HepG2 (cell line): ENCODE results near the gene FGF21. TPM values are rescaled to one million over a fixed set of nuclear protein-coding genes. Genes with fewer than 3 reads are reported as not detected.

Experiments
- HES4 ChIP-seq: sonication (generic); formaldehyde crosslinking; IDR thresholded peaks from 2 replicates; pipeline ENCODE4 v1.9.0; 2021; ENCODE audit warnings: mild to moderate bottlenecking, missing genetic modification reagents, borderline replicate concordance
- HMG20A ChIP-seq: IDR thresholded peaks from 2 replicates; pipeline ENCODE4 v1.6.1; 2016; ENCODE audit warnings: borderline replicate concordance
- NFE2L1 ChIP-seq: sonication (generic); formaldehyde crosslinking; IDR thresholded peaks from 2 replicates; pipeline ENCODE4 v1.4.0; 2020; ENCODE audit warnings: missing genetic modification reagents, mild to moderate bottlenecking, borderline replicate concordance
- NFYB ChIP-seq: sonication (generic); formaldehyde crosslinking; IDR thresholded peaks from 2 replicates; pipeline ENCODE4 v1.4.0; 2020; ENCODE audit warnings: missing genetic modification reagents
- ZIK1 ChIP-seq: sonication (generic); formaldehyde crosslinking; IDR thresholded peaks from 2 replicates; pipeline ENCODE4 v1.5.0; 2020; ENCODE audit warnings: mild to moderate bottlenecking, low read depth, missing genetic modification reagents, borderline replicate concordance
- ZNF329 ChIP-seq: sonication (generic); formaldehyde crosslinking; IDR thresholded peaks from 2 replicates; pipeline ENCODE4 v1.9.0; 2021; ENCODE audit warnings: low read depth, mild to moderate bottlenecking, missing genetic modification reagents
- ZNF335 ChIP-seq: sonication (generic); formaldehyde crosslinking; IDR thresholded peaks from 2 replicates; pipeline ENCODE4 v1.4.0; 2020; ENCODE audit warnings: missing genetic modification reagents
- ZNF766 ChIP-seq: sonication (generic); formaldehyde crosslinking; IDR thresholded peaks from 2 replicates; pipeline ENCODE4 v1.5.0; 2020; ENCODE audit warnings: missing genetic modification reagents, borderline replicate concordance
- polyA plus RNA-seq, 8 experiments: library from polyadenylated mRNA; depleted of rRNA in 3 of 8; stranded (reverse) in 7 of 8; unstranded in 1 of 8; fragments of >200 nt; fragmentation: Illumina TruSeq in 4 of 8; extraction: Trizol in 4 of 8; gene quantifications; 2 replicates each; pipeline versions ENCODE4 v1.2.1 to v1.2.3, GENCODE V29; 2011 to 2016; ENCODE audit warnings: low read depth in 4 of 8, missing spikeins in 1 of 8, mixed read lengths in 1 of 8; ENCODE audit not compliant: insufficient read depth in 1 of 8
- total RNA-seq, 5 experiments: library from RNA; depleted of rRNA; stranded (reverse); fragments of >200 nt; fragmentation: Illumina TruSeq; extraction: Trizol; gene quantifications; 2 replicates each; pipeline ENCODE4 v1.2.3, GENCODE V29; 2016; ENCODE audit warnings: low read depth in 1 of 5
- TF ChIP-seq, protein P1 (sequence below): sonication (generic); formaldehyde crosslinking; IDR thresholded peaks from 2 replicates; pipeline ENCODE4 v1.5.1; 2020; ENCODE audit warnings: mild to moderate bottlenecking, missing genetic modification reagents, moderate library complexity
- TF ChIP-seq, protein P2 (sequence below): sonication (generic); formaldehyde crosslinking; IDR thresholded peaks from 2 replicates; pipeline ENCODE4 v1.5.0; 2020; ENCODE audit warnings: mild to moderate bottlenecking, missing genetic modification reagents
- TF ChIP-seq, protein P3 (sequence below): IDR thresholded peaks from 2 replicates; pipeline ENCODE4 v1.6.1; 2016; ENCODE audit warnings: missing compliant biosample characterization, missing genetic modification reagents, borderline replicate concordance
- TF ChIP-seq, protein P4 (sequence below): sonication (generic); formaldehyde crosslinking; IDR thresholded peaks from 2 replicates; pipeline ENCODE4 v1.4.0; 2020; ENCODE audit warnings: missing genetic modification reagents, borderline replicate concordance
- TF ChIP-seq, protein P5 (sequence below): sonication (generic); formaldehyde crosslinking; IDR thresholded peaks from 2 replicates; pipeline ENCODE4 v1.5.0; 2020; ENCODE audit warnings: mild to moderate bottlenecking, missing genetic modification reagents, borderline replicate concordance

FGF21 gene
- total and polyA plus RNA-seq, 2 of the 13 experiments (the other 11 are each of a cell fraction or from before 2014, with no cell fraction given) = 0.17 TPM; not detected in 1

DNA sequence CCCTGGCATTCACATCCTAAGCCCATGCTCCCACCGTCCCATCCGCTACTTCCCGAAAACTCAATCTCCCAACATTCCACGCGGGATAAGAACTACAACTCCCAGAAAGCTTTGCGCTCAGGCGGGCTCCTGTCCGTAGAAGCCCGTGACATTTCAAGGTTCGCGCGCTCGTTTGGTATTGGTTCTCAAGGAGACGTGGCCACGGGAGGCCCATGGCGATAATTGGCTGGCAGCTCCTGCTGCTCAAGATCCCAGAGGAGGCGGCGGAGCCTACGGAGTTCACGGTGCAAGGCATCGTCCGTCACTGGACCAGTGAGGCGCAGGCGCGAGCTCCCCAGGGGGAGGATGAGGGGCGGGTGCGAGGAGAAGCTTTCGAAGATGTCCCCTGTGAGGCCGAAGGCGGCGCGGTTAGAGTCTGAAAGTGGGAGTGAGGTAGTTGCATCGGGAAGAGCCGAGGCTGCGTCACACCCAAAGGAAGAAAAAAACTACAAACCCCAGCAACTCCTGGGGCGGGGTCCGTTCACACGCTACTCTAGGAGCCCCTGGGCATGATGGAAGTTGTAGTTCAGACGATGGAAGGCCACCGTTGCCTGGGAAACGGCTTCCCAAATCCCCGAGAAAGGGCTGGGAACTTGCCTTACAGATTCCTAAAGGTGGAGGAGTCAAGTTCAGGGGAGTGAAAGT lies 34.6 kb upstream of the FGF21 start (continued):
- TF ChIP-seq, protein P1, sequence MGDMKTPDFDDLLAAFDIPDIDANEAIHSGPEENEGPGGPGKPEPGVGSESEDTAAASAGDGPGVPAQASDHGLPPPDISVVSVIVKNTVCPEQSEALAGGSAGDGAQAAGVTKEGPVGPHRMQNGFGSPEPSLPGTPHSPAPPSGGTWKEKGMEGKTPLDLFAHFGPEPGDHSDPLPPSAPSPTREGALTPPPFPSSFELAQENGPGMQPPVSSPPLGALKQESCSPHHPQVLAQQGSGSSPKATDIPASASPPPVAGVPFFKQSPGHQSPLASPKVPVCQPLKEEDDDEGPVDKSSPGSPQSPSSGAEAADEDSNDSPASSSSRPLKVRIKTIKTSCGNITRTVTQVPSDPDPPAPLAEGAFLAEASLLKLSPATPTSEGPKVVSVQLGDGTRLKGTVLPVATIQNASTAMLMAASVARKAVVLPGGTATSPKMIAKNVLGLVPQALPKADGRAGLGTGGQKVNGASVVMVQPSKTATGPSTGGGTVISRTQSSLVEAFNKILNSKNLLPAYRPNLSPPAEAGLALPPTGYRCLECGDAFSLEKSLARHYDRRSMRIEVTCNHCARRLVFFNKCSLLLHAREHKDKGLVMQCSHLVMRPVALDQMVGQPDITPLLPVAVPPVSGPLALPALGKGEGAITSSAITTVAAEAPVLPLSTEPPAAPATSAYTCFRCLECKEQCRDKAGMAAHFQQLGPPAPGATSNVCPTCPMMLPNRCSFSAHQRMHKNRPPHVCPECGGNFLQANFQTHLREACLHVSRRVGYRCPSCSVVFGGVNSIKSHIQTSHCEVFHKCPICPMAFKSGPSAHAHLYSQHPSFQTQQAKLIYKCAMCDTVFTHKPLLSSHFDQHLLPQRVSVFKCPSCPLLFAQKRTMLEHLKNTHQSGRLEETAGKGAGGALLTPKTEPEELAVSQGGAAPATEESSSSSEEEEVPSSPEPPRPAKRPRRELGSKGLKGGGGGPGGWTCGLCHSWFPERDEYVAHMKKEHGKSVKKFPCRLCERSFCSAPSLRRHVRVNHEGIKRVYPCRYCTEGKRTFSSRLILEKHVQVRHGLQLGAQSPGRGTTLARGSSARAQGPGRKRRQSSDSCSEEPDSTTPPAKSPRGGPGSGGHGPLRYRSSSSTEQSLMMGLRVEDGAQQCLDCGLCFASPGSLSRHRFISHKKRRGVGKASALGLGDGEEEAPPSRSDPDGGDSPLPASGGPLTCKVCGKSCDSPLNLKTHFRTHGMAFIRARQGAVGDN (CRISPR knock-in tag) = peak; percentile 79
- TF ChIP-seq ZNF329 (CRISPR knock-in tag) (no peak), HES4 (CRISPR knock-in tag) (no peak), HMG20A (CRISPR knock-in tag) (no peak), ZIK1 (CRISPR knock-in tag) (0 out of 2 replicates have a peak, but pooled peaks have one; percentile 41), ZNF335 (CRISPR knock-in tag) (0 out of 2 replicates have a peak, but pooled peaks have one; percentile 54), NFE2L1 (CRISPR knock-in tag) (no peak), ZNF766 (CRISPR knock-in tag) (no peak), NFYB (CRISPR knock-in tag) (peak; percentile 99)
- TF ChIP-seq, protein P2, sequence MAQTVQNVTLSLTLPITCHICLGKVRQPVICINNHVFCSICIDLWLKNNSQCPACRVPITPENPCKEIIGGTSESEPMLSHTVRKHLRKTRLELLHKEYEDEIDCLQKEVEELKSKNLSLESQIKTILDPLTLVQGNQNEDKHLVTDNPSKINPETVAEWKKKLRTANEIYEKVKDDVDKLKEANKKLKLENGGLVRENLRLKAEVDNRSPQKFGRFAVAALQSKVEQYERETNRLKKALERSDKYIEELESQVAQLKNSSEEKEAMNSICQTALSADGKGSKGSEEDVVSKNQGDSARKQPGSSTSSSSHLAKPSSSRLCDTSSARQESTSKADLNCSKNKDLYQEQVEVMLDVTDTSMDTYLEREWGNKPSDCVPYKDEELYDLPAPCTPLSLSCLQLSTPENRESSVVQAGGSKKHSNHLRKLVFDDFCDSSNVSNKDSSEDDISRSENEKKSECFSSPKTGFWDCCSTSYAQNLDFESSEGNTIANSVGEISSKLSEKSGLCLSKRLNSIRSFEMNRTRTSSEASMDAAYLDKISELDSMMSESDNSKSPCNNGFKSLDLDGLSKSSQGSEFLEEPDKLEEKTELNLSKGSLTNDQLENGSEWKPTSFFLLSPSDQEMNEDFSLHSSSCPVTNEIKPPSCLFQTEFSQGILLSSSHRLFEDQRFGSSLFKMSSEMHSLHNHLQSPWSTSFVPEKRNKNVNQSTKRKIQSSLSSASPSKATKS (CRISPR knock-in tag) = no peak
- TF ChIP-seq, protein P3, sequence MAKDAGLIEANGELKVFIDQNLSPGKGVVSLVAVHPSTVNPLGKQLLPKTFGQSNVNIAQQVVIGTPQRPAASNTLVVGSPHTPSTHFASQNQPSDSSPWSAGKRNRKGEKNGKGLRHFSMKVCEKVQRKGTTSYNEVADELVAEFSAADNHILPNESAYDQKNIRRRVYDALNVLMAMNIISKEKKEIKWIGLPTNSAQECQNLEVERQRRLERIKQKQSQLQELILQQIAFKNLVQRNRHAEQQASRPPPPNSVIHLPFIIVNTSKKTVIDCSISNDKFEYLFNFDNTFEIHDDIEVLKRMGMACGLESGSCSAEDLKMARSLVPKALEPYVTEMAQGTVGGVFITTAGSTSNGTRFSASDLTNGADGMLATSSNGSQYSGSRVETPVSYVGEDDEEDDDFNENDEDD = peak; percentile 100
- TF ChIP-seq, protein P4, sequence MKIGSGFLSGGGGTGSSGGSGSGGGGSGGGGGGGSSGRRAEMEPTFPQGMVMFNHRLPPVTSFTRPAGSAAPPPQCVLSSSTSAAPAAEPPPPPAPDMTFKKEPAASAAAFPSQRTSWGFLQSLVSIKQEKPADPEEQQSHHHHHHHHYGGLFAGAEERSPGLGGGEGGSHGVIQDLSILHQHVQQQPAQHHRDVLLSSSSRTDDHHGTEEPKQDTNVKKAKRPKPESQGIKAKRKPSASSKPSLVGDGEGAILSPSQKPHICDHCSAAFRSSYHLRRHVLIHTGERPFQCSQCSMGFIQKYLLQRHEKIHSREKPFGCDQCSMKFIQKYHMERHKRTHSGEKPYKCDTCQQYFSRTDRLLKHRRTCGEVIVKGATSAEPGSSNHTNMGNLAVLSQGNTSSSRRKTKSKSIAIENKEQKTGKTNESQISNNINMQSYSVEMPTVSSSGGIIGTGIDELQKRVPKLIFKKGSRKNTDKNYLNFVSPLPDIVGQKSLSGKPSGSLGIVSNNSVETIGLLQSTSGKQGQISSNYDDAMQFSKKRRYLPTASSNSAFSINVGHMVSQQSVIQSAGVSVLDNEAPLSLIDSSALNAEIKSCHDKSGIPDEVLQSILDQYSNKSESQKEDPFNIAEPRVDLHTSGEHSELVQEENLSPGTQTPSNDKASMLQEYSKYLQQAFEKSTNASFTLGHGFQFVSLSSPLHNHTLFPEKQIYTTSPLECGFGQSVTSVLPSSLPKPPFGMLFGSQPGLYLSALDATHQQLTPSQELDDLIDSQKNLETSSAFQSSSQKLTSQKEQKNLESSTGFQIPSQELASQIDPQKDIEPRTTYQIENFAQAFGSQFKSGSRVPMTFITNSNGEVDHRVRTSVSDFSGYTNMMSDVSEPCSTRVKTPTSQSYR (CRISPR knock-in tag) = no peak
- TF ChIP-seq, protein P5, sequence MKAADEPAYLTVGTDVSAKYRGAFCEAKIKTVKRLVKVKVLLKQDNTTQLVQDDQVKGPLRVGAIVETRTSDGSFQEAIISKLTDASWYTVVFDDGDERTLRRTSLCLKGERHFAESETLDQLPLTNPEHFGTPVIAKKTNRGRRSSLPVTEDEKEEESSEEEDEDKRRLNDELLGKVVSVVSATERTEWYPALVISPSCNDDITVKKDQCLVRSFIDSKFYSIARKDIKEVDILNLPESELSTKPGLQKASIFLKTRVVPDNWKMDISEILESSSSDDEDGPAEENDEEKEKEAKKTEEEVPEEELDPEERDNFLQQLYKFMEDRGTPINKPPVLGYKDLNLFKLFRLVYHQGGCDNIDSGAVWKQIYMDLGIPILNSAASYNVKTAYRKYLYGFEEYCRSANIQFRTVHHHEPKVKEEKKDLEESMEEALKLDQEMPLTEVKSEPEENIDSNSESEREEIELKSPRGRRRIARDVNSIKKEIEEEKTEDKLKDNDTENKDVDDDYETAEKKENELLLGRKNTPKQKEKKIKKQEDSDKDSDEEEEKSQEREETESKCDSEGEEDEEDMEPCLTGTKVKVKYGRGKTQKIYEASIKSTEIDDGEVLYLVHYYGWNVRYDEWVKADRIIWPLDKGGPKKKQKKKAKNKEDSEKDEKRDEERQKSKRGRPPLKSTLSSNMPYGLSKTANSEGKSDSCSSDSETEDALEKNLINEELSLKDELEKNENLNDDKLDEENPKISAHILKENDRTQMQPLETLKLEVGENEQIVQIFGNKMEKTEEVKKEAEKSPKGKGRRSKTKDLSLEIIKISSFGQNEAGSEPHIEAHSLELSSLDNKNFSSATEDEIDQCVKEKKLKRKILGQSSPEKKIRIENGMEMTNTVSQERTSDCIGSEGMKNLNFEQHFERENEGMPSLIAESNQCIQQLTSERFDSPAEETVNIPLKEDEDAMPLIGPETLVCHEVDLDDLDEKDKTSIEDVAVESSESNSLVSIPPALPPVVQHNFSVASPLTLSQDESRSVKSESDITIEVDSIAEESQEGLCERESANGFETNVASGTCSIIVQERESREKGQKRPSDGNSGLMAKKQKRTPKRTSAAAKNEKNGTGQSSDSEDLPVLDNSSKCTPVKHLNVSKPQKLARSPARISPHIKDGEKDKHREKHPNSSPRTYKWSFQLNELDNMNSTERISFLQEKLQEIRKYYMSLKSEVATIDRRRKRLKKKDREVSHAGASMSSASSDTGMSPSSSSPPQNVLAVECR (CRISPR knock-in tag) = peak; percentile 50; the same call in 1 of the 2 replicates
